Stimulated activated memory B cell treated with anti-CD40 and anti-IgM and Interleukin-4, amounts not matched to agents 10 μg/mL and 1 μg/mL and 100 μg/mL, for 72 hours (primary cell): ENCODE data around the gene SFXN5.
"Not testable (repeated sequence)": the region's sequence is repeated elsewhere in the genome, so short reads cannot be mapped to it uniquely, and the experiment has no call there.

Source experiments
- ATAC-seq: fragments of 150-1000 bp; cut with Tn5 transposase; 2 replicates; pipeline ENCODE4 v1.10.0; 2021
- H3K27ac Mint-ChIP-seq: one replicate; pipeline ENCODE4 v1.8.0; 2022; ENCODE audit warnings: mild to moderate bottlenecking, mixed read lengths
- H3K27me3 Mint-ChIP-seq: one replicate; pipeline ENCODE4 v1.8.0; 2022; ENCODE audit warnings: mixed read lengths
- H3K36me3 Mint-ChIP-seq: one replicate; pipeline ENCODE4 v1.8.0; 2022; ENCODE audit warnings: mixed read lengths
- H3K4me1 Mint-ChIP-seq: one replicate; pipeline ENCODE4 v1.8.0; 2022; ENCODE audit warnings: mixed read lengths
- H3K4me3 Mint-ChIP-seq: one replicate; pipeline ENCODE4 v1.8.0; 2022; ENCODE audit warnings: mild to moderate bottlenecking, moderate library complexity, mixed read lengths
- H3K9me3 Mint-ChIP-seq: one replicate; pipeline ENCODE4 v1.8.0; 2022; ENCODE audit warnings: mixed read lengths

Gene SFXN5

GRCh38 chr2:73071360-73072128 is at the start of gene SFXN5:
TSS of gene SFXN5 (minus strand) at chr2:73071712. CDS start at chr2:73071705, 7 bp downstream.
- H3K4me1 Mint-ChIP-seq, result peaks cover 28% of the 10 kb centered on the region
- H3K27ac Mint-ChIP-seq, result peak within 1 kb of the TSS; percentile 93
- peak; percentile 94 for ATAC-seq
- peak within 1 kb of the TSS; percentile 88 for H3K4me3 Mint-ChIP-seq
- no peaks in the 10 kb centered on the region for H3K9me3 Mint-ChIP-seq
- H3K27me3 Mint-ChIP-seq, result no peaks in the 10 kb centered on the region
- no peaks in the 10 kb centered on the region for H3K36me3 Mint-ChIP-seq

GRCh38 chr2:73119611-73120239 is 48.2 kb upstream of the SFXN5 start:
- H3K27ac Mint-ChIP-seq, H3K36me3 Mint-ChIP-seq, H3K4me1 Mint-ChIP-seq, H3K4me3 Mint-ChIP-seq, ATAC-seq, H3K9me3 Mint-ChIP-seq: not testable (repeated sequence)
- H3K27me3 Mint-ChIP-seq, result peaks cover 16% of the 10 kb centered on the region

- ATAC-seq, result no peak
- Mint-ChIP-seq H3K9me3 (no peaks in the 10 kb centered on the region), H3K4me1 (no peaks in the 10 kb centered on the region), H3K27me3 (no peaks in the 10 kb centered on the region), H3K4me3 (no peak overlapping the region), H3K36me3 (no peaks in the 10 kb centered on the region), H3K27ac (no peak overlapping the region)
Observed at GRCh38 chr2:73117441-73117840, 45.9 kb upstream of the SFXN5 start.

- Mint-ChIP-seq H3K4me3 (no peak overlapping the region), H3K36me3 (no peaks in the 10 kb centered on the region), H3K4me1 (peaks cover 9% of the 10 kb centered on the region), H3K9me3 (no peaks in the 10 kb centered on the region), H3K27ac (no peak overlapping the region), H3K27me3 (no peaks in the 10 kb centered on the region)
- ATAC-seq, result no peak
Observed at GRCh38 chr2:73116182-73116960, 44.9 kb upstream of the SFXN5 start.

- Mint-ChIP-seq H3K27ac (no peak overlapping the region), H3K4me1 (peaks cover 14% of the 10 kb centered on the region), H3K36me3 (no peaks in the 10 kb centered on the region), H3K9me3 (no peaks in the 10 kb centered on the region), H3K27me3 (no peaks in the 10 kb centered on the region), H3K4me3 (peak overlapping the region; percentile 38)
- ATAC-seq, result no peak
Observed at GRCh38 chr2:73114273-73114867, 42.9 kb upstream of the SFXN5 start.

- Mint-ChIP-seq H3K27me3 (no peaks in the 10 kb centered on the region), H3K9me3 (no peaks in the 10 kb centered on the region), H3K4me1 (peaks cover 14% of the 10 kb centered on the region), H3K36me3 (no peaks in the 10 kb centered on the region), H3K4me3 (peak within 1 kb of the TSS; percentile 67), H3K27ac (no peak within 1 kb of the TSS)
- ATAC-seq, result peak; percentile 89
Observed at GRCh38 chr2:73112913-73113854, 41.7 kb upstream of the SFXN5 start, which contains the start of gene RAB11FIP5. TSS of gene RAB11FIP5 (minus strand) at chr2:73112948. CDS start at chr2:73112777, 171 bp downstream.

- peak; percentile 31 for ATAC-seq
- H3K4me1 Mint-ChIP-seq, result peaks cover 18% of the 10 kb centered on the region
- no peaks in the 10 kb centered on the region for H3K27me3 Mint-ChIP-seq
- H3K36me3 Mint-ChIP-seq, result no peaks in the 10 kb centered on the region
- no peaks in the 10 kb centered on the region for H3K9me3 Mint-ChIP-seq
- H3K4me3 Mint-ChIP-seq, result peak overlapping the region; percentile 60
- H3K27ac Mint-ChIP-seq, result no peak overlapping the region
Observed at GRCh38 chr2:73112026-73112912, 40.8 kb upstream of the SFXN5 start.

- Mint-ChIP-seq H3K4me3 (peak overlapping the region; percentile 60), H3K27me3 (no peaks in the 10 kb centered on the region), H3K4me1 (peaks cover 24% of the 10 kb centered on the region), H3K9me3 (no peaks in the 10 kb centered on the region), H3K27ac (no peak overlapping the region), H3K36me3 (no peaks in the 10 kb centered on the region)
- no peak for ATAC-seq
Observed at GRCh38 chr2:73111073-73112025, 39.8 kb upstream of the SFXN5 start.

- no peak overlapping the region for H3K27ac Mint-ChIP-seq
- ATAC-seq, result no peak
- H3K4me1 Mint-ChIP-seq, result peaks cover 24% of the 10 kb centered on the region
- no peaks in the 10 kb centered on the region for H3K36me3 Mint-ChIP-seq
- no peaks in the 10 kb centered on the region for H3K9me3 Mint-ChIP-seq
- no peaks in the 10 kb centered on the region for H3K27me3 Mint-ChIP-seq
- no peak overlapping the region for H3K4me3 Mint-ChIP-seq
Observed at GRCh38 chr2:73110168-73111072, 38.9 kb upstream of the SFXN5 start.

GRCh38 chr2:73109431-73110167 is 38.1 kb upstream of the SFXN5 start:
- H3K36me3 Mint-ChIP-seq, result no peaks in the 10 kb centered on the region
- H3K27me3 Mint-ChIP-seq, result no peaks in the 10 kb centered on the region
- H3K4me3 Mint-ChIP-seq, result no peak overlapping the region
- H3K9me3 Mint-ChIP-seq, result no peaks in the 10 kb centered on the region
- no peak for ATAC-seq
- peaks cover 24% of the 10 kb centered on the region for H3K4me1 Mint-ChIP-seq
- no peak overlapping the region for H3K27ac Mint-ChIP-seq

- ATAC-seq, result no peak
- Mint-ChIP-seq H3K4me1 (peaks cover 24% of the 10 kb centered on the region), H3K9me3 (no peaks in the 10 kb centered on the region), H3K4me3 (no peak overlapping the region), H3K27ac (no peak overlapping the region), H3K36me3 (no peaks in the 10 kb centered on the region), H3K27me3 (no peaks in the 10 kb centered on the region)
Observed at GRCh38 chr2:73107211-73107926, 35.9 kb upstream of the SFXN5 start.
